Embryonic facial prominence (tissue), 1 donor: Measurements from ENCODE around the gene KREMEN2.

Experiments
- DNase-seq: peaks from one replicate; pipeline ENCODE4 v3.0.0-alpha.2; 2016; ENCODE audit errors: extremely low spot score

Gene KREMEN2

GRCh38 chr16:3004781-3005284 lies 40.8 kb downstream of the KREMEN2 start:
- no peak for DNase-seq

- no peak for DNase-seq
Measured at GRCh38 chr16:3007059-3007956, 43.2 kb downstream of the KREMEN2 start.

GRCh38 chr16:3007957-3008689 lies 44.0 kb downstream of the KREMEN2 start:
- DNase-seq: no peak

- no peak for DNase-seq
Measured at GRCh38 chr16:3008690-3009037, 44.6 kb downstream of the KREMEN2 start.

- no peak for DNase-seq
Measured at GRCh38 chr16:3009568-3010390, 45.7 kb downstream of the KREMEN2 start.

GRCh38 chr16:3010510-3010909 lies 46.4 kb downstream of the KREMEN2 start:
- no peak for DNase-seq

- DNase-seq: no peak
Measured at GRCh38 chr16:3012246-3012645, 48.2 kb downstream of the KREMEN2 start.

- no peak for DNase-seq
Measured at GRCh38 chr16:3012828-3013420, 48.8 kb downstream of the KREMEN2 start, which contains the start of gene CLDN9. TSS of gene CLDN9 (plus strand) at chr16:3012923. CDS start at chr16:3013363, 440 bp downstream.

- DNase-seq: no peak
Measured at GRCh38 chr16:3013491-3013951, 49.4 kb downstream of the KREMEN2 start.

GRCh38 chr16:3013998-3014690 lies 50.1 kb downstream of the KREMEN2 start:
- no peak for DNase-seq

- DNase-seq: no peak
Measured at GRCh38 chr16:3014971-3015370, 50.9 kb downstream of the KREMEN2 start.

- no peak for DNase-seq
Measured at GRCh38 chr16:3015865-3016521, 51.9 kb downstream of the KREMEN2 start.

GRCh38 chr16:3017344-3017743 lies 53.3 kb downstream of the KREMEN2 start:
- DNase-seq: no peak
